NCI-H748 treated with DMSO at 0.1 percent for 48 hours (cell line): ENCODE measurements around the gene MB.

ENCODE experiments used
- DNase-seq: peaks from one replicate; lab custom pipeline; 2025; lab: John Stamatoyannopoulos, UW

The MB gene

DNA sequence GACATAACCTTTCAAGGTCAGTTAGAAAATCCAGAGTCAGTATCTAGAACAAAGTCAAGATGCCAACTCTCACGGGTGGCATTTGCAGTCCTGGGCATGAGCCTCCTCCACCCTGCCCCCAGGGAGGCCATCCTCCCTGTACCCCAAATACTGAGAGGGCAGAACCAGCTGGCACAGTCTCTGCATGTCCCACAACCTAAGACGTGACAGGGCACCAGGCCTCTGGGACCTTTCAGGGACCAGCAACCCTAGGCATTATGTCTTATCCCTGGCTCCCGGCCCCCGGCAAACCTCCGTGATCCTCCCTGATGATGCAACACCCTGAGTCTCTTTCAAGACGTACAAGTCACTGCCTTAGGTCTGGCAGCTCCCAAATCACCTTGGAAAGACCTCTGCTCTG, 2.0 kb downstream of the MB start:
- DNase-seq = no peak

DNA sequence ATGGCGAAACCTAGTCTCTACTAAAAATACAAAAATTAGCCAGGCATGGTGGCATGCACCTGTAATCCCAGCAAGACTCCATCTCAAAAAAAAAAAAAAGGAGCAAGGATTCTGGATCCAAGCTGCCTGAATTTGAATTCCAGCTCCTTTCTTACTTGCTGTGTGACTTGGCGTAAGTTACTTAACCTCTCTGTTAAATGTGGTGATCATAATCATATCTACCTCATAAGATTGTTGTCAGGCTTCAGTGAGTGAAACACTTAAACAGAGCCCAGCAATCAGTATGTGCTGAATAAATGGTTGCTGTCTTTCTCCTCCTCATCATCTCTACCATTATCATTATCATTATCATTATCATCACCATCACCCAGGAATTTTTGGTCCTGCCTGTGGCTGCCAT, 2.7 kb downstream of the MB start:
- no peak for DNase-seq

DNA sequence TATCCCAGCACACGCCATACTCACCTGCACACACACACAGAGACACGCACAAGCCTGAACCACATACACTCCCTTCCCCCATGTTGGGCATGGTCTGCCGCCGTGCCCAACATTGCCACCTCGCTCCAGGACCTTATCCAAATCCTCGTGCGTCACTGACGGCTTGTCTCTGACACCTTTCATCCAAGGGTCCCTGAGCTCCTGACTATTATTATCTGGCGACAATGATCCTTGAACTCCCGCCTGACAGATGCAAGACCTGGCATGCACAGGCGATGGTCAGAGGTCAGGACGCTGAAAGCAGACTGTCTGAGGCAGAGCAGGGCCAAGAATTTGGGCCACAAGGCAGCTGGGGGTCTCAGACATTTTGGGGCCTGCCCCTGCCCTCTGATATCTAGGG, 4.2 kb downstream of the MB start:
- no peak for DNase-seq

GRCh38 chr22:35611891-35612576, 5.1 kb downstream of the MB start:
- no peak for DNase-seq

GRCh38 chr22:35611200-35611890, 5.8 kb downstream of the MB start:
- DNase-seq = no peak

- DNase-seq = no peak
Measured at GRCh38 chr22:35610741-35611140, 6.4 kb downstream of the MB start.

DNA sequence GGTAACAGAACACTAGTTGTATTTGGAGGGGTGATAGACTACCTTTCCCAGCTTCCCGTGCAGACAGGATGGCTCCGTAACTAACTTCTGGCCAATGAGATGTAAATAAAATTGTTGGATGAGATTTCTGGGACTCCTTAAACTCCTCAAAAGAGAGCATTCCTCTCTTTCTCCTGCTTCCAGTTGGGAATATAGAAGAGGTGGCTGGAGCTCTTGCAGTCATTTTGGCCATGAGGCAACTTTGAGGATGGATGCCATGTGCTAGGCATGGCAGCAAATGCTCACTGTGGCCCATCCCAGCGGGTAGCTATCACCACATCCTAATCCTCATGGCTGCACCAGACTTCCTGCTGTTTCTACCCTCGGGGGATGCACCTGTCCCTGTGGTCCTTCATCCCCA, 7.4 kb downstream of the MB start:
- DNase-seq = no peak

DNA sequence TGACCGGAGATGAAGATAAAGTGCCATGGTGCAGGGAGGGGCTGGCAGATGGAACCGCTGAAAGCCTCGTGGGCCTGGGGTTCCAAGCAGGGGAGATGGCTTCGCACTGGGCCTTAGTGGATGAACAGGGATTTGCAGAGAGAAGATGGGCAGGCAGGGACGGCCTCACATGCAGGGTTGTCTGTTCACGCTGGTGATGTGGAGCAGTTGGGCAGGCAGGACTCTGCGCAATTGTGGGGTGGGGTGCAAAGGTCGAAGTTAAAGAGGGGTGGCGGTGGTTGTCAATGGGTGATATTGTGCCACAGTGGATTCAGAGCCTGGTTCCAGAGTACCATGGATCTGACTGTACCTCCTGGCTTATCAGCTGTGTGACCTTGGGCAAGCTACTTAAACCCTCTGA, 7.9 kb downstream of the MB start:
- DNase-seq = no peak

DNA sequence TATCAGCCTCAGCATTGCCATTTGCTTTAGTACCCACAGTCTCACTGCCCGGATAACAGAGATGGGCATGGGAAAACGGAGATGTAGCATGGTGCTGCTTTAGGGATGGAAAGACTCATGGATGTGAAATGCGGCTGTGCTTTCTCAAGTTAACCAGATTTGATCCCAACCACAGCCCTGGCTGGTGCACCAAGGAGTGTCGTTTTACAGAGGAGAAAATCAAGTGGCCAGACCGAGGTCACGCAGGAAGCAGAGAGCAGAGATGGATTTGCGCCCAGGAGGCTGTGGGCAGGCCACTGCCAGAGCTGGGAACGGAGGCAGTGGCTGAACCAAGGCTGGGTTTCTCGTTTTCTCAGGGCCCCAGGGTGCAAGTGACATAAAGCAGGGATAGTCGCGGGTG, 9.0 kb downstream of the MB start:
- DNase-seq = no peak

DNA sequence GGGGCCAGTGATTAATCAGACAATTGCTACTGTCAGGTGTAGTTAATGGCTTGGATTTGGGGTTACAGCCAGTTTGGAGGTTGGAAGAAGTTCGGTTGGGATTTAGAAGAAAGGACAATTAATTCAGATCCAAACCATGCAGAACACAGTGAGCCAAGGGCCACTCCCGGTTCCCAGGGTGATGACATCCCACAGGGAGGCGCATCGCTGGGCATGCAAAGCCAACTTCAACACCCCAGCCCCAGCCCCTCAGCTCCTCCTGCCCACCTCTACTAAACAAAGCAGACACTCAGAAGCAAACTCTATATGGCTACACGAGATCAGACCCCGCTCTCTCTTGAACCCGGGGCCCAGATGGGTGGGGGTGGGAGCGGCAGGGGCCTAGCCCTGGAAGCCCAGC, 10.2 kb downstream of the MB start:
- DNase-seq = no peak

GRCh38 chr22:35605851-35606481, 11.2 kb downstream of the MB start:
- DNase-seq = no peak

GRCh38 chr22:35605369-35605680, 11.8 kb downstream of the MB start:
- no peak for DNase-seq

GRCh38 chr22:35604621-35605368, 12.3 kb downstream of the MB start:
- DNase-seq = no peak

DNA sequence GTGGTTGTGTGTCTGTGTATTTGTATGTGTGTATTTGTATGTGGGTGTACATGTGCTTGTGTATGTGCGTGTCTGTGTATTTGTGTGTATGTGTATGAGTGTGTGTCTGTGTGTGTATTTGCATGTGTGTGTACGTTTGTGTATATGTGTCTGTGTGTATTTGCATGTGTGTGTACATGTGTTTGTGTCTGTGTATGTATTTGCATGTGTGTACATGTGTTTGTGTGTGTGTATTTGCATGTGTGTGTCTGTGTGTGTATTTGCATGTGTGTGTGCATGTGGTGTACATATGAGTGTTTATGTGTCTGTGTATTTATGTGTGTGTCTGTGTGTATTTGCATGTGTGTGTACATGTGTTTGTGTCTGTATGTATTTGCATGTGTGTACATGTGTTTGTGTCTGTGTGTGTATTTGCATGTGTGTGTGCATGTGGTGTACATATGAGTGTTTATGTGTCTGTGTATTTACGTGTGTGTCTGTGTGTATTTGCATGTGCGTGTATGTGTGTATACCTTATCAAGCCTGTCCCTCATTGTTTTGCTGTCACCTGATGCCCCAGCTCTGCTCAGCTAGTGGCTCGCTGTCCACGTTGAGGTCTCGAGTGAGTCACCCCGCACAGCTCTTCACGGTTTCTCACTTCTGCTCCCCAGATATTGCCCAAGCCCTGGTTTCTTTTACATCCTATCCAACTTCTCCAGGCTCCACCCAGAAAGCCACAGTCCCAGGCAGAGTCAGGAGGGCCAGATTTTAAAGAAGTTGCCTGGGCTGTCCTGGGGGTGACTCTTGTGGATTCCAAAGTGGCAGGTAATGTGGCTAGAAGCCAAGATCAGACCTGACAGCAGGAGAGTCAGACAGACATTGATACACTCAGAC, 15.2 kb downstream of the MB start:
- DNase-seq = no peak

- DNase-seq = no peak
Measured at GRCh38 chr22:35601013-35601580, 16.0 kb downstream of the MB start.

GRCh38 chr22:35600476-35600875, 16.7 kb downstream of the MB start:
- DNase-seq = no peak

DNA sequence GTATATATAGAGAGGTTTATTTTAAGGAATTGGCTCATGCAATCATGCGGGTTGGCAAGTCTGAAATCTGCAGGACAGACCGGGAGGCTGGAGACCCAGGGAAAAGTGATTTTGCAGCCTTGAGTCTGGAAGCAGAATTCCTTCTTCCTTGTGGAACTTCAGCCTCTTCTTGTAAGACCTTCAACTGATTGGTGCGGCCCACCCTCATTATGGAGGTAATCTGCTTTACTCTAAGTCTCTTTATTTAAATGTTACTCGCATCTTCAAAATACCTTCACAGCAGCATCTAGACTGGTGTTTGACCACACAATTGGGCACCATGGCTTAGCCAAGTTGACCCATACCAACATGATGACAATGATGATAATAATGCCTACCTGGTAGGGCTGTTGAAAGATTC, 17.8 kb downstream of the MB start:
- DNase-seq = no peak

GRCh38 chr22:35598396-35598710, 18.8 kb downstream of the MB start:
- DNase-seq = no peak

DNA sequence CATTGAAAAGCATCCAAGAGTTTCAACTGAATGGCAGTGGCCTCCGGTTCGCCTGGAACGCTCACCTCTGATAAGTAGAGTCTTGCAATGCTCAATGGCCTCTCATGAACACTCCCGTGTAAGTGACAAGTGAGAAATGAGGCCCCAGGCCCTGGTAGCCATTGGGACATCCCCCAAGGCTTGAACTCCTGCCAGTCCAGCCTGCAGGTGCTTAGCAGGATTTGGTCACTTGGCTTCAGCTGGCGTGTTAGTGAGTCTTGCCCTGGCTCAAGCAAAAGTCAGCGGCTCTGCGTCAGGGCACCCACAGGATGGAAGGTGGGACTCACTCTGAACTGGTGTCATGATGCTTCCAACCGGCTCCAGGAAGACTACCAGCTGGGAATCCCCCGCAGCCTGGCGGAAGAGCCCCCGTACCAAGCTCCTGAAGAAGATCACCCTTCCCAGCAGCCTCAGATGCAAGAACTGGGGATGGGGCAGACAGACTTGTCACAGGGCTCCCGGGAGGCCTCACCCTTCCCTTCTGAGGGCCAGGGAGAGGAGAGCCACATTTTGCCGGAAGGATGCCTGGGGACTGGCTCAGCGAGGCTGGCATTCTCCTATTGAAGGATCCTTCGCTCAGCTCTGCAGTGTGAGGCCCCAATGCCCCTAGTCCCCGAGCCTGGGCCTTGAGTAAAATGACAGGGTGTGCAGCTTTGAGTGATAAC, 19.3 kb downstream of the MB start:
- no peak for DNase-seq

DNA sequence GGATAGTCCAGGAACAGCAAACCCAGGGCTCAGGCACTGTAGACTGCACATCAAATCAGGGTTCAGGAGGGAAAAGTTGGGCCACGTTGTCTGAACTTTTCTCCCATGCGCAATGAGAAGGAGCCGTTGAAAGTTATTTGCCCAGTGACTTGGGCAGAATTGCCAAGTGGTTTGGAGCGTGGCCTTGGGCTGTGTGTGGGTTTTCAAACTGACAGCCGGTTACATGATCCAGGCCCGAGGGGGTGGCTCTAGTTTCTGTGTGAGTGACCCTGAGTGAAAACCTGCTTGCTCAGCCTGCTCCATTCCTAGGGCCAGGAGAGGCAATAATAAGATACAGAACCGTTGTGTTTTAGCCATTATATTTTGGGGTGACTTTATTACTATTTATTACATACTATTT, 20.3 kb downstream of the MB start:
- DNase-seq = no peak

- no peak for DNase-seq
Measured at GRCh38 chr22:35594686-35595085, 22.4 kb downstream of the MB start.
